Neural cell (in vitro differentiated cells): ENCODE data around the gene UBE2D1. TPM values are rescaled to one million over a fixed set of nuclear protein-coding genes. Genes with fewer than 3 reads are reported as not detected.

ENCODE experiments used
- H2AFZ ChIP-seq: fragments of 200-600, 300-800 bp; sonication (generic), shearing (Covaris generic); 2 replicates; pipeline ENCODE4 v1.6.0; 2014; ENCODE audit warnings: low read depth, mild to moderate bottlenecking, antibody characterized with exemption, low read length, moderate library complexity
- H3F3A ChIP-seq: fragments of 200-600 bp; shearing (Covaris generic); 2 replicates; pipeline ENCODE4 v1.6.1; 2016; ENCODE audit warnings: mild to moderate bottlenecking, moderate library complexity, mixed read lengths, antibody characterized with exemption, low read length; ENCODE audit not compliant: insufficient read depth, poor library complexity, severe bottlenecking
- H3K27ac ChIP-seq: fragments of 200-600, 300-800 bp; sonication (generic), shearing (Covaris generic); 2 replicates; pipeline ENCODE4 v1.5.1; 2014; ENCODE audit warnings: mild to moderate bottlenecking, low read length, moderate library complexity
- H3K27me3 ChIP-seq: fragments of 300-800, 200-600 bp; sonication (generic), shearing (Covaris generic); 2 replicates; pipeline ENCODE4 v1.6.0; 2014; ENCODE audit warnings: mild to moderate bottlenecking, low read depth, low read length, moderate library complexity; ENCODE audit not compliant: insufficient read depth
- H3K36me3 ChIP-seq: fragments of 300-800, 200-600 bp; sonication (generic), shearing (Covaris generic); 2 replicates; pipeline ENCODE4 v1.5.1; 2014; ENCODE audit warnings: mild to moderate bottlenecking, antibody characterized with exemption, low read length, moderate library complexity; ENCODE audit not compliant: insufficient read depth
- H3K4me2 ChIP-seq: fragments of 300-800, 200-600 bp; sonication (generic), shearing (Covaris generic); 2 replicates; pipeline ENCODE4 v1.6.0; 2014; ENCODE audit warnings: mild to moderate bottlenecking, low read length
- H3K4me3 ChIP-seq: fragments of 300-800, 200-600 bp; sonication (generic), shearing (Covaris generic); 2 replicates; pipeline ENCODE4 v1.5.1; 2014; ENCODE audit warnings: mild to moderate bottlenecking, low read length, moderate library complexity
- H3K79me2 ChIP-seq: fragments of 200-600 bp; shearing (Covaris generic); replicated peaks from 2 replicates; pipeline ENCODE4 v1.6.0; 2014; ENCODE audit warnings: mild to moderate bottlenecking, low read length, moderate library complexity; ENCODE audit not compliant: insufficient read depth
- H3K9ac ChIP-seq: fragments of 300-800, 200-600 bp; sonication (generic), shearing (Covaris generic); 2 replicates; pipeline ENCODE4 v1.6.1; 2016; ENCODE audit warnings: mild to moderate bottlenecking, low read length, mixed read lengths
- H3K9me2 ChIP-seq: fragments of 200-600 bp; shearing (Covaris generic); 2 replicates; pipeline ENCODE4 v1.6.1; 2016; ENCODE audit warnings: mild to moderate bottlenecking, low read length, mixed read lengths; ENCODE audit not compliant: insufficient read depth
- H3K9me3 ChIP-seq: fragments of 200-600, 300-800 bp; sonication (generic), shearing (Covaris generic); 2 replicates; pipeline ENCODE4 v1.6.1; 2016; ENCODE audit warnings: mild to moderate bottlenecking, mixed run types, low read length, moderate library complexity, mixed read lengths
- H4K20me1 ChIP-seq: fragments of 200-600 bp; shearing (Covaris generic); 2 replicates; pipeline ENCODE4 v1.6.1; 2016; ENCODE audit warnings: mild to moderate bottlenecking, mixed run types; ENCODE audit not compliant: insufficient read depth
- CTCF ChIP-seq: fragments of 450-650 bp; IDR thresholded peaks from 2 replicates; pipeline ENCODE4 v1.5.1; 2014; ENCODE audit warnings: antibody characterized with exemption, mild to moderate bottlenecking, moderate library complexity; ENCODE audit not compliant: poor library complexity, severe bottlenecking
- EP300 ChIP-seq: fragments of 450-650 bp; conservative IDR thresholded peaks from 2 replicates; pipeline ENCODE4 v1.6.1; 2014; ENCODE audit warnings: antibody characterized with exemption, mild to moderate bottlenecking, moderate library complexity; ENCODE audit not compliant: poor library complexity, severe bottlenecking
- EZH2 ChIP-seq: fragments of 200-600, 300-800 bp; shearing (Covaris generic), sonication (generic); IDR thresholded peaks from 2 replicates; pipeline ENCODE4 v1.6.1; 2014; ENCODE audit warnings: antibody characterized with exemption, low read length, borderline replicate concordance, mild to moderate bottlenecking; ENCODE audit not compliant: insufficient read depth, poor library complexity, severe bottlenecking
- MXI1 ChIP-seq: fragments of 450-650 bp; conservative IDR thresholded peaks from 2 replicates; pipeline ENCODE4 v1.6.1; 2014; ENCODE audit warnings: antibody characterized with exemption, mild to moderate bottlenecking; ENCODE audit not compliant: poor library complexity, severe bottlenecking
- POLR2AphosphoS5 ChIP-seq: IDR thresholded peaks from 2 replicates; pipeline ENCODE4 v1.6.1; 2012
- RAD21 ChIP-seq: fragments of 450-650 bp; conservative IDR thresholded peaks from 2 replicates; pipeline ENCODE4 v1.6.1; 2014; ENCODE audit warnings: antibody characterized with exemption, mild to moderate bottlenecking, moderate library complexity
- REST ChIP-seq: IDR thresholded peaks from 2 replicates; pipeline ENCODE4 v1.6.1; 2012; ENCODE audit warnings: borderline replicate concordance
- SMC3 ChIP-seq: fragments of 450-650 bp; conservative IDR thresholded peaks from 2 replicates; pipeline ENCODE4 v1.6.1; 2014; ENCODE audit warnings: antibody characterized with exemption, mild to moderate bottlenecking, moderate library complexity; ENCODE audit not compliant: poor library complexity
- TAF1 ChIP-seq: IDR thresholded peaks from 2 replicates; pipeline ENCODE4 v1.6.1; 2012; ENCODE audit warnings: low read depth
- polyA plus RNA-seq: library from polyadenylated mRNA; depleted of rRNA; stranded (reverse); fragments of >200 nt; gene quantifications from 2 replicates; pipeline ENCODE4 v1.2.3, GENCODE V29; 2014

Gene UBE2D1
- polyA plus RNA-seq, 1 donor from 2014 or later: 89.8 TPM

GRCh38 chr10:58371473-58371872 is 36.7 kb downstream of the UBE2D1 start:
- Histone ChIP-seq H4K20me1 (no peaks in the 10 kb centered on the region), H3K27me3 (no peaks in the 10 kb centered on the region), H3K9me3 (no peaks in the 10 kb centered on the region), H3K27ac (no peak overlapping the region), H3K4me2 (no peak overlapping the region), H3K9me2 (no peaks in the 10 kb centered on the region), H3K4me3 (no peak overlapping the region), H3F3A (no peaks in the 10 kb centered on the region), H3K9ac (no peak overlapping the region), H2AFZ (no peak overlapping the region), H3K36me3 (peaks cover 9% of the 10 kb centered on the region), H3K79me2 (no peaks in the 10 kb centered on the region)
- no peak for TF ChIP-seq EZH2

- H2AFZ ChIP-seq: no peak overlapping the region
- H3K4me2 ChIP-seq: no peak overlapping the region
- H3K79me2 ChIP-seq: no peaks in the 10 kb centered on the region
- no peaks in the 10 kb centered on the region for H4K20me1 ChIP-seq
- no peak overlapping the region for H3K4me3 ChIP-seq
- no peaks in the 10 kb centered on the region for H3K9me3 ChIP-seq
- peaks cover 9% of the 10 kb centered on the region for H3K36me3 ChIP-seq
- no peaks in the 10 kb centered on the region for H3F3A ChIP-seq
- no peaks in the 10 kb centered on the region for H3K27me3 ChIP-seq
- TF ChIP-seq SMC3 (no peak), MXI1 (no peak), TAF1 (no peak), REST (no peak), CTCF (no peak), EP300 (no peak), POLR2AphosphoS5 (no peak)
- H3K9me2 ChIP-seq: no peaks in the 10 kb centered on the region
- no peak overlapping the region for H3K27ac ChIP-seq
- no peak overlapping the region for H3K9ac ChIP-seq
These were observed 38.0 kb downstream of the UBE2D1 start for GRCh38 chr10:58372607-58373441.

- no peak overlapping the region for H3K27ac ChIP-seq
- no peak overlapping the region for H2AFZ ChIP-seq
- no peaks in the 10 kb centered on the region for H3K9me3 ChIP-seq
- H3K4me3 ChIP-seq: no peak overlapping the region
- no peak overlapping the region for H3K9ac ChIP-seq
- no peak overlapping the region for H3K4me2 ChIP-seq
- H3K79me2 ChIP-seq: no peaks in the 10 kb centered on the region
- no peaks in the 10 kb centered on the region for H3K27me3 ChIP-seq
- no peaks in the 10 kb centered on the region for H3K9me2 ChIP-seq
- TF ChIP-seq SMC3 (no peak), MXI1 (no peak), EZH2 (no peak), RAD21 (no peak), EP300 (no peak), CTCF (no peak), TAF1 (no peak), REST (no peak)
- no peaks in the 10 kb centered on the region for H3F3A ChIP-seq
- peaks cover 3% of the 10 kb centered on the region for H3K36me3 ChIP-seq
- H4K20me1 ChIP-seq: no peaks in the 10 kb centered on the region
These were observed 38.6 kb downstream of the UBE2D1 start for GRCh38 chr10:58373442-58373827.
